Measurements from ENCODE around the gene FBXW7.

DNA sequence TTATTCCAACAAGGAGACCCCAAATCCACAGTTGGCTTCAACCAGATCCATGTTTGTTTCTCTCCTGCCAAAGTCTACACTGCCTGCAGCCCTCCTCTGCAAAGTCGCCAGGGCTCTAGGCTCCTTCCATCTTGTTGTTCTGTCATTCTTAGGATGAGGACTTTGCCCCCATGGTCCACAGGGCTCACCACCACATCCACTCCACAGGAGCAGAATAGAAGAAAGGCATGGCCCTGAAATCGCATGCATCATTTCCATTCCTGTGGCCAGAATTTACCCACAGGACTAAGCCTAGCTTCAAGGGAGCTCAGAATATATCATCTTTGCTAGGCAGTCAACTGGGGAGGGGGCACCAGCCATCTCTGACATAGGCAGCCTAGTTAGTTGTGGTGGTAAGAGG is 254.7 kb downstream of the FBXW7 start:
- TF ChIP-seq, protein P1, sequence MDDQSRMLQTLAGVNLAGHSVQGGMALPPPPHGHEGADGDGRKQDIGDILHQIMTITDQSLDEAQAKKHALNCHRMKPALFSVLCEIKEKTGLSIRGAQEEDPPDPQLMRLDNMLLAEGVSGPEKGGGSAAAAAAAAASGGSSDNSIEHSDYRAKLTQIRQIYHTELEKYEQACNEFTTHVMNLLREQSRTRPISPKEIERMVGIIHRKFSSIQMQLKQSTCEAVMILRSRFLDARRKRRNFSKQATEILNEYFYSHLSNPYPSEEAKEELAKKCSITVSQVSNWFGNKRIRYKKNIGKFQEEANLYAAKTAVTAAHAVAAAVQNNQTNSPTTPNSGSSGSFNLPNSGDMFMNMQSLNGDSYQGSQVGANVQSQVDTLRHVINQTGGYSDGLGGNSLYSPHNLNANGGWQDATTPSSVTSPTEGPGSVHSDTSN (IDR thresholded peaks at IDR 0.05), result no peak
- TF ChIP-seq, protein P2, sequence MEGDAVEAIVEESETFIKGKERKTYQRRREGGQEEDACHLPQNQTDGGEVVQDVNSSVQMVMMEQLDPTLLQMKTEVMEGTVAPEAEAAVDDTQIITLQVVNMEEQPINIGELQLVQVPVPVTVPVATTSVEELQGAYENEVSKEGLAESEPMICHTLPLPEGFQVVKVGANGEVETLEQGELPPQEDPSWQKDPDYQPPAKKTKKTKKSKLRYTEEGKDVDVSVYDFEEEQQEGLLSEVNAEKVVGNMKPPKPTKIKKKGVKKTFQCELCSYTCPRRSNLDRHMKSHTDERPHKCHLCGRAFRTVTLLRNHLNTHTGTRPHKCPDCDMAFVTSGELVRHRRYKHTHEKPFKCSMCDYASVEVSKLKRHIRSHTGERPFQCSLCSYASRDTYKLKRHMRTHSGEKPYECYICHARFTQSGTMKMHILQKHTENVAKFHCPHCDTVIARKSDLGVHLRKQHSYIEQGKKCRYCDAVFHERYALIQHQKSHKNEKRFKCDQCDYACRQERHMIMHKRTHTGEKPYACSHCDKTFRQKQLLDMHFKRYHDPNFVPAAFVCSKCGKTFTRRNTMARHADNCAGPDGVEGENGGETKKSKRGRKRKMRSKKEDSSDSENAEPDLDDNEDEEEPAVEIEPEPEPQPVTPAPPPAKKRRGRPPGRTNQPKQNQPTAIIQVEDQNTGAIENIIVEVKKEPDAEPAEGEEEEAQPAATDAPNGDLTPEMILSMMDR (IDR thresholded peaks at IDR 0.05), result no peak
- TF ChIP-seq, protein P3, sequence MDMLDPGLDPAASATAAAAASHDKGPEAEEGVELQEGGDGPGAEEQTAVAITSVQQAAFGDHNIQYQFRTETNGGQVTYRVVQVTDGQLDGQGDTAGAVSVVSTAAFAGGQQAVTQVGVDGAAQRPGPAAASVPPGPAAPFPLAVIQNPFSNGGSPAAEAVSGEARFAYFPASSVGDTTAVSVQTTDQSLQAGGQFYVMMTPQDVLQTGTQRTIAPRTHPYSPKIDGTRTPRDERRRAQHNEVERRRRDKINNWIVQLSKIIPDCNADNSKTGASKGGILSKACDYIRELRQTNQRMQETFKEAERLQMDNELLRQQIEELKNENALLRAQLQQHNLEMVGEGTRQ (IDR thresholded peaks at IDR 0.05; ENCODE audit: borderline replicate concordance, low read depth, low read length), result no peak
- no peak for TF ChIP-seq SIN3A (IDR thresholded peaks at IDR 0.05; ENCODE audit: borderline replicate concordance, low read depth, low read length)
